HEK293 (cell line): ENCODE measurements around the gene FZD10.

Experiments
- GLI4 ChIP-seq: fragments of 450-650 bp; formaldehyde crosslinking; IDR thresholded peaks from 2 replicates; pipeline ENCODE4 v1.5.1; 2016; ENCODE audit warnings: missing biosample characterization, missing genetic modification characterization
- TCF7L2 ChIP-seq: IDR thresholded peaks from 2 replicates; pipeline ENCODE4 v1.6.1; 2011; ENCODE audit warnings: low read depth, mild to moderate bottlenecking, inconsistent platforms, low read length, moderate library complexity, borderline replicate concordance
- ZNF155 ChIP-seq: fragments of 450-650 bp; formaldehyde crosslinking; IDR thresholded peaks from 2 replicates; pipeline ENCODE4 v1.5.1; 2016; ENCODE audit warnings: missing biosample characterization, missing genetic modification characterization
- ZNF423 ChIP-seq: fragments of 450-650 bp; formaldehyde crosslinking; IDR thresholded peaks from 2 replicates; pipeline ENCODE4 v1.5.1; 2016; ENCODE audit warnings: missing biosample characterization, missing genetic modification characterization
- TF ChIP-seq, protein P1 (sequence below): fragments of 450-650 bp; formaldehyde crosslinking; IDR thresholded peaks from 2 replicates; pipeline ENCODE4 v1.5.1; 2016; ENCODE audit warnings: missing biosample characterization, missing genetic modification characterization
- TF ChIP-seq, protein P2 (sequence below): IDR thresholded peaks from 2 replicates; pipeline ENCODE4 v1.6.1; 2011; ENCODE audit warnings: mild to moderate bottlenecking, low read depth, low read length, borderline replicate concordance

- TF ChIP-seq, protein P1, sequence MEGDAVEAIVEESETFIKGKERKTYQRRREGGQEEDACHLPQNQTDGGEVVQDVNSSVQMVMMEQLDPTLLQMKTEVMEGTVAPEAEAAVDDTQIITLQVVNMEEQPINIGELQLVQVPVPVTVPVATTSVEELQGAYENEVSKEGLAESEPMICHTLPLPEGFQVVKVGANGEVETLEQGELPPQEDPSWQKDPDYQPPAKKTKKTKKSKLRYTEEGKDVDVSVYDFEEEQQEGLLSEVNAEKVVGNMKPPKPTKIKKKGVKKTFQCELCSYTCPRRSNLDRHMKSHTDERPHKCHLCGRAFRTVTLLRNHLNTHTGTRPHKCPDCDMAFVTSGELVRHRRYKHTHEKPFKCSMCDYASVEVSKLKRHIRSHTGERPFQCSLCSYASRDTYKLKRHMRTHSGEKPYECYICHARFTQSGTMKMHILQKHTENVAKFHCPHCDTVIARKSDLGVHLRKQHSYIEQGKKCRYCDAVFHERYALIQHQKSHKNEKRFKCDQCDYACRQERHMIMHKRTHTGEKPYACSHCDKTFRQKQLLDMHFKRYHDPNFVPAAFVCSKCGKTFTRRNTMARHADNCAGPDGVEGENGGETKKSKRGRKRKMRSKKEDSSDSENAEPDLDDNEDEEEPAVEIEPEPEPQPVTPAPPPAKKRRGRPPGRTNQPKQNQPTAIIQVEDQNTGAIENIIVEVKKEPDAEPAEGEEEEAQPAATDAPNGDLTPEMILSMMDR (tag by site-specific recombination) = no peak
- TF ChIP-seq ZNF423 (tag by site-specific recombination) = no peak
- no peak for TF ChIP-seq TCF7L2
- TF ChIP-seq, protein P2, sequence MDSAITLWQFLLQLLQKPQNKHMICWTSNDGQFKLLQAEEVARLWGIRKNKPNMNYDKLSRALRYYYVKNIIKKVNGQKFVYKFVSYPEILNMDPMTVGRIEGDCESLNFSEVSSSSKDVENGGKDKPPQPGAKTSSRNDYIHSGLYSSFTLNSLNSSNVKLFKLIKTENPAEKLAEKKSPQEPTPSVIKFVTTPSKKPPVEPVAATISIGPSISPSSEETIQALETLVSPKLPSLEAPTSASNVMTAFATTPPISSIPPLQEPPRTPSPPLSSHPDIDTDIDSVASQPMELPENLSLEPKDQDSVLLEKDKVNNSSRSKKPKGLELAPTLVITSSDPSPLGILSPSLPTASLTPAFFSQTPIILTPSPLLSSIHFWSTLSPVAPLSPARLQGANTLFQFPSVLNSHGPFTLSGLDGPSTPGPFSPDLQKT = no peak
- no peak for TF ChIP-seq ZNF155 (tag by site-specific recombination)
- no peak for TF ChIP-seq GLI4
These were observed 9.9 kb upstream of the FZD10 start for GRCh38 chr12:130152386-130152785.
